Endodermal cell (in vitro differentiated cells): ENCODE results near the gene ZNF618. TPM values are rescaled to one million over a fixed set of nuclear protein-coding genes. Genes with fewer than 3 reads are reported as not detected.

Source experiments
- DNase-seq: peaks from one replicate; pipeline ENCODE4 v3.0.0-alpha.2; 2017
- H3K27ac ChIP-seq: 2 replicates; pipeline ENCODE4 v1.5.1; 2013; ENCODE audit warnings: mild to moderate bottlenecking, low read depth, low read length, moderate library complexity
- H3K27me3 ChIP-seq: 2 replicates; pipeline ENCODE4 v1.6.1; 2013; ENCODE audit warnings: mild to moderate bottlenecking, low read length, moderate library complexity; ENCODE audit not compliant: insufficient read depth, control insufficient read depth, poor library complexity, severe bottlenecking
- H3K36me3 ChIP-seq: 2 replicates; pipeline ENCODE4 v1.7.0; 2013; ENCODE audit warnings: mild to moderate bottlenecking, low read length, moderate library complexity; ENCODE audit not compliant: control insufficient read depth, insufficient read depth
- H3K4me1 ChIP-seq: one replicate; pipeline ENCODE4 v1.7.0; 2013; ENCODE audit warnings: low read length; ENCODE audit not compliant: control insufficient read depth, insufficient read depth
- H3K4me3 ChIP-seq: 2 replicates; pipeline ENCODE4 v1.5.1; 2013; ENCODE audit warnings: mild to moderate bottlenecking, low read length, moderate library complexity
- H3K9ac ChIP-seq: 2 replicates; pipeline ENCODE4 v1.6.1; 2013; ENCODE audit warnings: mild to moderate bottlenecking, low read length, moderate library complexity; ENCODE audit not compliant: poor library complexity, severe bottlenecking; ENCODE audit errors: extremely low read depth
- H3K9me3 ChIP-seq: 2 replicates; pipeline ENCODE4 v1.6.1; 2013; ENCODE audit warnings: mild to moderate bottlenecking, low read length, moderate library complexity; ENCODE audit not compliant: control insufficient read depth
- H3K27ac Mint-ChIP-seq: 2 replicates; pipeline ENCODE4 v1.8.0; 2020; ENCODE audit warnings: mixed read lengths
- H3K27me3 Mint-ChIP-seq: 2 replicates; pipeline ENCODE4 v1.8.0; 2021; ENCODE audit warnings: mild to moderate bottlenecking, mixed read lengths; ENCODE audit not compliant: insufficient read depth
- H3K36me3 Mint-ChIP-seq: 2 replicates; pipeline ENCODE4 v1.8.0; 2020; ENCODE audit warnings: low read depth, mixed read lengths
- H3K4me1 Mint-ChIP-seq: 2 replicates; pipeline ENCODE4 v1.8.0; 2020; ENCODE audit warnings: mixed read lengths
- H3K4me3 Mint-ChIP-seq: 2 replicates; pipeline ENCODE4 v1.8.0; 2020; ENCODE audit warnings: mild to moderate bottlenecking, moderate library complexity, mixed read lengths
- H3K9me3 Mint-ChIP-seq: 2 replicates; pipeline ENCODE4 v1.8.0; 2020; ENCODE audit warnings: mild to moderate bottlenecking, mixed read lengths
- CTCF ChIP-seq: fragments of 200-600 bp; sonication (generic); conservative IDR thresholded peaks from 2 replicates; pipeline ENCODE4 v1.5.0; 2021; ENCODE audit warnings: antibody characterized with exemption, mild to moderate bottlenecking
- WGBS, 2 experiments: methylation state at CpG; one replicate each; pipeline versions ENCODE4 v1.1.5 to v1.1.7; 2013; ENCODE audit warnings: missing lambda C conversion rate in 2 of 2, mixed read lengths in 1 of 2; ENCODE audit not compliant: insufficient coverage in 1 of 2, insufficient read length in 1 of 2; 5-methylcytosine and 5-hydroxymethylcytosine counted together
- total RNA-seq, 2 donors: library from RNA; stranded (reverse); fragmentation: NEBNext Ultra II Directional in 1 of 2; extraction: Animal tissue kit (Norgen Biotek cat#: 25700) in 1 of 2; gene quantifications; 2 replicates in 1 of 2; 3 replicates in 1 of 2; pipeline ENCODE4 v1.2.1, GENCODE V29; 2021

Gene ZNF618
- total RNA-seq, 2 donors from 2014 or later, result 34.5 to 37.5 TPM

- WGBS, 2 experiments, result 81 to 89% methylated on average over 5 of the region's 5 CpGs
- Mint-ChIP-seq H3K9me3 (peaks cover 11% of the 10 kb centered on the region), H3K36me3 (no peaks in the 10 kb centered on the region), H3K27me3 (peaks cover 76% of the 10 kb centered on the region), H3K4me1 (peaks cover 5% of the 10 kb centered on the region), H3K4me3 (no peak overlapping the region), H3K27ac (no peak overlapping the region)
- H3K4me3 ChIP-seq, result no peak overlapping the region
- H3K36me3 ChIP-seq, result no peaks in the 10 kb centered on the region
- H3K9me3 ChIP-seq, result peaks cover 6% of the 10 kb centered on the region
- DNase-seq, result no peak
- H3K27ac ChIP-seq, result no peak overlapping the region
- peaks cover 36% of the 10 kb centered on the region for H3K27me3 ChIP-seq
- no peaks in the 10 kb centered on the region for H3K4me1 ChIP-seq
- no peak for TF ChIP-seq CTCF
- H3K9ac ChIP-seq, result no peak overlapping the region
Measured at GRCh38 chr9:114105236-114105635, 229.1 kb downstream of the ZNF618 start.

Other genes with a start within 250 kb of the ZNF618 start
- gene AMBP, start 202.0 kb downstream of the ZNF618 start, total RNA-seq, result 1 to 10 TPM in 1 of 2 donors, under 1 TPM in 1; 0.68 to 2.9 TPM
- 10 to 100 TPM; 11.4 to 16.3 TPM for gene KIF12, start 223.0 kb downstream of the ZNF618 start, total RNA-seq